BLaER1 treated with 17β-estradiol and CSF1 and Interleukin-3, amounts not matched to agents 10 nM and 100 nM (cell line): ENCODE data around the gene NDST1.

Source experiments
- H3K27ac ChIP-seq, 11 experiments: shearing (Covaris generic); formaldehyde crosslinking; 2 replicates each; pipeline ENCODE4 v1.8.1; 2022
- H3K27me3 ChIP-seq, 11 experiments: shearing (Covaris generic); formaldehyde crosslinking; 2 replicates each; pipeline ENCODE4 v1.8.1; 2022
- H3K36me3 ChIP-seq, 11 experiments: shearing (Covaris generic); formaldehyde crosslinking; 2 replicates each; pipeline ENCODE4 v1.8.1; 2022
- H3K4me1 ChIP-seq, 10 experiments: shearing (Covaris generic); formaldehyde crosslinking; 2 replicates each; pipeline ENCODE4 v1.8.1; 2022
- H3K4me2 ChIP-seq, 11 experiments: shearing (Covaris generic); formaldehyde crosslinking; 2 replicates each; pipeline ENCODE4 v1.8.1; 2022
- H3K4me3 ChIP-seq, 10 experiments: shearing (Covaris generic); formaldehyde crosslinking; 2 replicates each; pipeline ENCODE4 v1.8.1; 2022
- H3K9ac ChIP-seq, 11 experiments: shearing (Covaris generic); formaldehyde crosslinking; 2 replicates each; pipeline ENCODE4 v1.8.1; 2022
- H3K9me3 ChIP-seq, 11 experiments: shearing (Covaris generic); formaldehyde crosslinking; replicated peaks in 1 of 11; 2 replicates each; pipeline ENCODE4 v1.8.1; 2022
- H4K20me1 ChIP-seq, 11 experiments: shearing (Covaris generic); formaldehyde crosslinking; 2 replicates each; pipeline ENCODE4 v1.8.1; 2022
- Cebpa-rat ChIP-seq, 11 experiments: shearing (Covaris generic); IDR thresholded peaks; 2 replicates each; pipeline ENCODE4 v1.8.1; 2022

NDST1 gene

GRCh38 chr5:150545246-150545645, 37.3 kb downstream of the NDST1 start:
- Histone ChIP-seq H3K4me3 (no peak overlapping the region), H3K9me3 (no peaks in the 10 kb centered on the region), H3K27ac (no peak overlapping the region), H3K4me1 (peaks cover 21 to 35% (median 25%) of the 10 kb centered on the region in 10 experiments), H3K4me2 (no peak overlapping the region), H3K36me3 (peaks cover 58 to 95% (median 80%) of the 10 kb centered on the region in 11 experiments), H3K27me3 (no peaks in the 10 kb centered on the region), H3K9ac (no peak overlapping the region), H4K20me1 (peaks cover 0 to 24% (median 0%) of the 10 kb centered on the region in 11 experiments; a peak in 3 of 22 replicates)
- no peak for TF ChIP-seq Cebpa-rat (IDR thresholded peaks at IDR 0.05)

- Histone ChIP-seq H3K4me1 (peaks cover 4 to 18% (median 8%) of the 10 kb centered on the region in 10 experiments), H3K4me3 (no peak overlapping the region), H3K27me3 (no peaks in the 10 kb centered on the region), H3K9ac (no peak overlapping the region), H3K9me3 (no peaks in the 10 kb centered on the region), H4K20me1 (peaks cover 0 to 18% (median 0%) of the 10 kb centered on the region in 11 experiments; a peak in 3 of 22 replicates), H3K27ac (no peak overlapping the region), H3K4me2 (no peak overlapping the region), H3K36me3 (peaks cover 56 to 98% (median 82%) of the 10 kb centered on the region in 11 experiments)
- TF ChIP-seq Cebpa-rat (IDR thresholded peaks at IDR 0.05) = no peak
Observed at GRCh38 chr5:150548123-150548522, 40.2 kb downstream of the NDST1 start.

GRCh38 chr5:150549735-150550134, 41.8 kb downstream of the NDST1 start:
- Histone ChIP-seq H4K20me1 (peaks cover 0 to 12% (median 0%) of the 10 kb centered on the region in 11 experiments; a peak in 3 of 22 replicates), H3K4me2 (no peak overlapping the region), H3K9me3 (no peaks in the 10 kb centered on the region), H3K27ac (no peak overlapping the region), H3K36me3 (peaks cover 56 to 97% (median 90%) of the 10 kb centered on the region in 11 experiments), H3K4me3 (no peak overlapping the region), H3K4me1 (peaks cover 0 to 23% (median 16%) of the 10 kb centered on the region in 10 experiments; a peak in 16 of 20 replicates), H3K27me3 (no peaks in the 10 kb centered on the region), H3K9ac (no peak overlapping the region)
- TF ChIP-seq Cebpa-rat (IDR thresholded peaks at IDR 0.05) = no peak

- Histone ChIP-seq H3K27ac (no peak overlapping the region), H3K27me3 (no peaks in the 10 kb centered on the region), H3K9ac (no peak overlapping the region), H3K4me3 (no peak overlapping the region), H3K4me1 (peaks cover 0 to 27% (median 21%) of the 10 kb centered on the region in 10 experiments; a peak in 16 of 20 replicates), H3K36me3 (peaks cover 52 to 96% (median 85%) of the 10 kb centered on the region in 11 experiments), H3K9me3 (no peaks in the 10 kb centered on the region), H3K4me2 (no peak overlapping the region), H4K20me1 (peaks cover 0 to 13% (median 0%) of the 10 kb centered on the region in 11 experiments; a peak in 2 of 22 replicates)
- no peak for TF ChIP-seq Cebpa-rat (IDR thresholded peaks at IDR 0.05)
Observed at GRCh38 chr5:150550286-150550685, 42.4 kb downstream of the NDST1 start.

- Histone ChIP-seq H3K9me3 (no peaks in the 10 kb centered on the region), H3K4me2 (no peak overlapping the region), H3K36me3 (peaks cover 46 to 96% (median 79%) of the 10 kb centered on the region in 11 experiments), H3K27me3 (no peaks in the 10 kb centered on the region), H3K4me1 (peaks cover 1 to 35% (median 29%) of the 10 kb centered on the region in 10 experiments; a peak in 18 of 20 replicates), H3K9ac (no peak overlapping the region), H4K20me1 (peaks cover 0 to 20% (median 0%) of the 10 kb centered on the region in 11 experiments; a peak in 2 of 22 replicates), H3K27ac (no peak overlapping the region), H3K4me3 (no peak overlapping the region)
- no peak for TF ChIP-seq Cebpa-rat (IDR thresholded peaks at IDR 0.05)
Observed at GRCh38 chr5:150551066-150551465, 43.1 kb downstream of the NDST1 start.

GRCh38 chr5:150553402-150553801, 45.5 kb downstream of the NDST1 start:
- H3K4me3 ChIP-seq = no peak overlapping the region
- peaks cover 0 to 32% (median 0%) of the 10 kb centered on the region in 11 experiments; a peak in 5 of 22 replicates for H4K20me1 ChIP-seq
- H3K36me3 ChIP-seq = peaks cover 27 to 73% (median 59%) of the 10 kb centered on the region in 11 experiments
- no peak for TF ChIP-seq Cebpa-rat (IDR thresholded peaks at IDR 0.05)
- H3K27me3 ChIP-seq = no peaks in the 10 kb centered on the region
- peak overlapping the region in 9 of 11 experiments; percentile 13 to 94 (median 71); a peak in 17 of 22 replicates for H3K4me2 ChIP-seq
- H3K4me1 ChIP-seq = peaks cover 25 to 59% (median 53%) of the 10 kb centered on the region in 10 experiments
- peak overlapping the region in 8 of 11 experiments; percentile 10 to 53 (median 25); a peak in 10 of 22 replicates for H3K27ac ChIP-seq
- H3K9me3 ChIP-seq = no peaks in the 10 kb centered on the region
- H3K9ac ChIP-seq = peak overlapping the region in 8 of 11 experiments; percentile 8 to 56 (median 42); a peak in 8 of 22 replicates

- no peak for TF ChIP-seq Cebpa-rat (IDR thresholded peaks at IDR 0.05)
Observed at GRCh38 chr5:150553911-150554310, 46.0 kb downstream of the NDST1 start.

GRCh38 chr5:150554857-150555256, 46.9 kb downstream of the NDST1 start:
- no peak for TF ChIP-seq Cebpa-rat (IDR thresholded peaks at IDR 0.05)
- no peaks in the 10 kb centered on the region for H3K27me3 ChIP-seq
- no peaks in the 10 kb centered on the region for H3K9me3 ChIP-seq
- peaks cover 28 to 73% (median 67%) of the 10 kb centered on the region in 10 experiments for H3K4me1 ChIP-seq
- H3K4me2 ChIP-seq = peak overlapping the region in 9 of 11 experiments; percentile 83 to 95 (median 93); a peak in 17 of 22 replicates
- H3K4me3 ChIP-seq = no peak overlapping the region
- H3K27ac ChIP-seq = peak overlapping the region in 4 of 11 experiments; percentile 3 to 80 (median 76); a peak in 4 of 22 replicates
- peak overlapping the region in 2 of 11 experiments; percentile 36 to 46; a peak in 3 of 22 replicates for H3K9ac ChIP-seq
- peaks cover 0 to 35% (median 0%) of the 10 kb centered on the region in 11 experiments; a peak in 5 of 22 replicates for H4K20me1 ChIP-seq
- peaks cover 17 to 59% (median 45%) of the 10 kb centered on the region in 11 experiments for H3K36me3 ChIP-seq

More at GRCh38 chr5:150553911-150554310, 46.0 kb downstream of the NDST1 start:
- no peaks in the 10 kb centered on the region for H3K9me3 ChIP-seq
- peak overlapping the region in 8 of 11 experiments; percentile 8 to 56 (median 42); a peak in 9 of 22 replicates for H3K9ac ChIP-seq
- H4K20me1 ChIP-seq = peaks cover 0 to 35% (median 0%) of the 10 kb centered on the region in 11 experiments; a peak in 5 of 22 replicates
- H3K4me2 ChIP-seq = peak overlapping the region in 9 of 11 experiments; percentile 13 to 94 (median 71); a peak in 17 of 22 replicates
- H3K4me1 ChIP-seq = peaks cover 28 to 64% (median 58%) of the 10 kb centered on the region in 10 experiments
- H3K27ac ChIP-seq = peak overlapping the region in 8 of 11 experiments; percentile 10 to 53 (median 25); a peak in 10 of 22 replicates
- H3K36me3 ChIP-seq = peaks cover 22 to 68% (median 54%) of the 10 kb centered on the region in 11 experiments
- H3K27me3 ChIP-seq = no peaks in the 10 kb centered on the region
- no peak overlapping the region for H3K4me3 ChIP-seq

- no peak for TF ChIP-seq Cebpa-rat (IDR thresholded peaks at IDR 0.05)
- H3K9ac ChIP-seq = peak overlapping the region in 5 of 11 experiments; percentile 46 to 69 (median 62); a peak in 7 of 22 replicates
- H4K20me1 ChIP-seq = peaks cover 0 to 35% (median 0%) of the 10 kb centered on the region in 11 experiments; a peak in 5 of 22 replicates
- H3K27me3 ChIP-seq = no peaks in the 10 kb centered on the region
- peak overlapping the region in 9 of 11 experiments; percentile 83 to 95 (median 93); a peak in 19 of 22 replicates for H3K4me2 ChIP-seq
- H3K4me1 ChIP-seq = peaks cover 28 to 82% (median 76%) of the 10 kb centered on the region in 10 experiments
- H3K27ac ChIP-seq = peak overlapping the region in 6 of 11 experiments; percentile 67 to 80 (median 74); a peak in 11 of 22 replicates
- H3K9me3 ChIP-seq = no peaks in the 10 kb centered on the region
- H3K36me3 ChIP-seq = peaks cover 10 to 46% (median 32%) of the 10 kb centered on the region in 11 experiments
- H3K4me3 ChIP-seq = no peak overlapping the region
Observed at GRCh38 chr5:150556106-150556505, 48.2 kb downstream of the NDST1 start.
